ENCODE data around the gene LRBA. TPM values are rescaled to one million over a fixed set of nuclear protein-coding genes. Genes with fewer than 3 reads are reported as not detected.

LRBA gene
- total and polyA plus RNA-seq, 2 of the 4 experiments (the other 2 are of a cell fraction) = 10.2 to 51.6 TPM

DNA sequence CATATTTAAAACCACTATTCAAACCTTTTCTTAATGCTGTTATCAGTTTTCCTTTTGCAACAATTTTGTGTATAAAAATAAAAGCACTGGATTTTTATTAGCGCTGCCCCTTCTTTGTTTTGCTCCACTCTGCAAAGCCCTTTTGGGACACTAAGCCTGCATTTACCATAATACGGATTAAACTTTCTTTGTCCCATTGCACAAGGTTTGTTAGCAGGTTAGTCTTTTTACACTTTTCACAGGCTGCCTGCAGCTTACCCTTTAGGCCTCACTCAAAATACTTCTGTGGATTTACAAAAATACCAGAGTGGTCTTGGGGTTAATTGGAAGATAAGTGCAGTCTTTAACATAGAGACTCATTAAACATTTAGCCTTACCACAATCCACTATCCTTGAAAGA is 468.8 kb downstream of the LRBA start:
- no peak overlapping the region for H2BK15ac ChIP-seq (ENCODE audit: low read depth, low read length)
- BruUV-seq (replicated peaks) = no TSS peak
- no peak overlapping the region for H3K18ac ChIP-seq (ENCODE audit: low read depth, low read length)
- intact Hi-C loops (cut with micrococcal nuclease) = no loop called here
- H3K9me1 ChIP-seq (ENCODE audit: insufficient read depth, low read length) = no peaks in the 10 kb centered on the region
- ChIA-PET CTCF (no interaction called here), POLR2A (ENCODE audit: unreplicated experiment) (no interaction called here)
- H3K9me3 ChIP-seq (ENCODE audit: control insufficient read depth, insufficient read depth, low read length) = no peaks in the 10 kb centered on the region
- no peak overlapping the region for H3K9ac ChIP-seq (ENCODE audit: low read depth, low read length)
- no peak overlapping the region for H4K8ac ChIP-seq (ENCODE audit: low read depth in 2 of 2, low read length in 2 of 2)
- H2AK9ac ChIP-seq (replicated peaks; ENCODE audit: low read depth, low read length, poor library complexity) = no peak overlapping the region
- no peaks in the 10 kb centered on the region for H4K20me1 ChIP-seq (ENCODE audit: insufficient read depth, low read length)
- DNase-seq (no peak), ATAC-seq (ENCODE audit: low read depth) (no peak)
- no peak overlapping the region for H4K91ac ChIP-seq (ENCODE audit: insufficient read depth, low read depth, low read length)
- in situ Hi-C loops (cut with MboI; ENCODE audit: low sequenced_read_pairs) = no loop called here
- no peak overlapping the region for H3K4me2 ChIP-seq (ENCODE audit: low read depth, low read length)
- H3K27ac ChIP-seq (ENCODE audit: insufficient read depth, low read length) = no peak overlapping the region
- no peak overlapping the region for H2AK5ac ChIP-seq (ENCODE audit: low read depth, low read length)
- no peaks in the 10 kb centered on the region for H3K27me3 ChIP-seq (ENCODE audit: control insufficient read depth, insufficient read depth, low read length)
- no peak overlapping the region for H4K5ac ChIP-seq (ENCODE audit: low read depth, low read length)
- H2BK120ac ChIP-seq (ENCODE audit: low read depth, low read length) = no peak overlapping the region
- no peak overlapping the region for H3K23ac ChIP-seq (ENCODE audit: low read depth, low read length)
- no peak overlapping the region for H3K56ac ChIP-seq (ENCODE audit: extremely low read depth, insufficient read depth, low read length)
- no peak overlapping the region for H3K4ac ChIP-seq (ENCODE audit: low read depth, low read length)
- TF ChIP-seq RCOR1 (IDR thresholded peaks at IDR 0.05; ENCODE audit: insufficient replicate concordance, low read length) (no peak), CEBPB (IDR thresholded peaks at IDR 0.05; ENCODE audit: low read depth, low read length) (no peak), POLR2A (IDR thresholded peaks at IDR 0.05; ENCODE audit: low read depth, low read length) (no peak), MAZ (IDR thresholded peaks at IDR 0.05; ENCODE audit: borderline replicate concordance, low read depth, low read length) (no peak), BHLHE40 (IDR thresholded peaks at IDR 0.05; ENCODE audit: low read depth, low read length) (no peak), MXI1 (IDR thresholded peaks at IDR 0.05; ENCODE audit: borderline replicate concordance, low read depth, low read length) (no peak), MAFK (IDR thresholded peaks at IDR 0.05; ENCODE audit: low read depth, low read length) (no peak), ELK1 (IDR thresholded peaks at IDR 0.05; ENCODE audit: borderline replicate concordance, low read depth, low read length) (no peak), USF2 (IDR thresholded peaks at IDR 0.05; ENCODE audit: low read depth, low read length) (no peak), FOS (IDR thresholded peaks at IDR 0.05; ENCODE audit: low read depth, low read length) (no peak), NFE2L2 (IDR thresholded peaks at IDR 0.05; ENCODE audit: low read depth, low read length) (no peak), RFX5 (IDR thresholded peaks at IDR 0.05; ENCODE audit: low read depth, low read length) (no peak), CHD1 (IDR thresholded peaks at IDR 0.05; ENCODE audit: low read depth, low read length) (no peak), SMC3 (IDR thresholded peaks at IDR 0.05; ENCODE audit: low read depth, low read length) (no peak), RAD21 (IDR thresholded peaks at IDR 0.05; ENCODE audit: low read length) (no peak)
- TF ChIP-seq, protein P1, sequence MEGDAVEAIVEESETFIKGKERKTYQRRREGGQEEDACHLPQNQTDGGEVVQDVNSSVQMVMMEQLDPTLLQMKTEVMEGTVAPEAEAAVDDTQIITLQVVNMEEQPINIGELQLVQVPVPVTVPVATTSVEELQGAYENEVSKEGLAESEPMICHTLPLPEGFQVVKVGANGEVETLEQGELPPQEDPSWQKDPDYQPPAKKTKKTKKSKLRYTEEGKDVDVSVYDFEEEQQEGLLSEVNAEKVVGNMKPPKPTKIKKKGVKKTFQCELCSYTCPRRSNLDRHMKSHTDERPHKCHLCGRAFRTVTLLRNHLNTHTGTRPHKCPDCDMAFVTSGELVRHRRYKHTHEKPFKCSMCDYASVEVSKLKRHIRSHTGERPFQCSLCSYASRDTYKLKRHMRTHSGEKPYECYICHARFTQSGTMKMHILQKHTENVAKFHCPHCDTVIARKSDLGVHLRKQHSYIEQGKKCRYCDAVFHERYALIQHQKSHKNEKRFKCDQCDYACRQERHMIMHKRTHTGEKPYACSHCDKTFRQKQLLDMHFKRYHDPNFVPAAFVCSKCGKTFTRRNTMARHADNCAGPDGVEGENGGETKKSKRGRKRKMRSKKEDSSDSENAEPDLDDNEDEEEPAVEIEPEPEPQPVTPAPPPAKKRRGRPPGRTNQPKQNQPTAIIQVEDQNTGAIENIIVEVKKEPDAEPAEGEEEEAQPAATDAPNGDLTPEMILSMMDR (conservative IDR thresholded peaks at IDR 0.05; ENCODE audit: low read depth, low read length) = no peak
- H2BK20ac ChIP-seq (ENCODE audit: low read depth, low read length) = no peak overlapping the region
- no peak overlapping the region for H2AFZ ChIP-seq (replicated peaks; ENCODE audit: low read length, poor library complexity)
- dilution Hi-C loops (cut with HindIII; ENCODE audit: low sequenced_read_pairs, unreplicated experiment) = no loop called here
- H3K79me1 ChIP-seq (ENCODE audit: low read depth in 1 of 2, low read length in 2 of 2) = no peaks in the 10 kb centered on the region
- no peak overlapping the region for H2BK5ac ChIP-seq (ENCODE audit: low read depth, low read length, poor library complexity, severe bottlenecking)
- no peaks in the 10 kb centered on the region for H3K4me1 ChIP-seq (ENCODE audit: control insufficient read depth, insufficient read depth, low read length)
- no peaks in the 10 kb centered on the region for H3K36me3 ChIP-seq (ENCODE audit: control insufficient read depth, insufficient read depth, low read length)
- no CpG with 5 or more reads among the region's 2 CpGs for WGBS, 2 experiments (ENCODE audit: extremely low coverage in 2 of 2, insufficient read length in 1 of 2)
- H3K14ac ChIP-seq (replicated peaks; ENCODE audit: low read depth, low read length) = no peak overlapping the region
- H3K4me3 ChIP-seq (ENCODE audit: insufficient read depth, low read depth, low read length) = no peak overlapping the region
